ENCODE data around the gene NTN1.

The NTN1 gene

DNA sequence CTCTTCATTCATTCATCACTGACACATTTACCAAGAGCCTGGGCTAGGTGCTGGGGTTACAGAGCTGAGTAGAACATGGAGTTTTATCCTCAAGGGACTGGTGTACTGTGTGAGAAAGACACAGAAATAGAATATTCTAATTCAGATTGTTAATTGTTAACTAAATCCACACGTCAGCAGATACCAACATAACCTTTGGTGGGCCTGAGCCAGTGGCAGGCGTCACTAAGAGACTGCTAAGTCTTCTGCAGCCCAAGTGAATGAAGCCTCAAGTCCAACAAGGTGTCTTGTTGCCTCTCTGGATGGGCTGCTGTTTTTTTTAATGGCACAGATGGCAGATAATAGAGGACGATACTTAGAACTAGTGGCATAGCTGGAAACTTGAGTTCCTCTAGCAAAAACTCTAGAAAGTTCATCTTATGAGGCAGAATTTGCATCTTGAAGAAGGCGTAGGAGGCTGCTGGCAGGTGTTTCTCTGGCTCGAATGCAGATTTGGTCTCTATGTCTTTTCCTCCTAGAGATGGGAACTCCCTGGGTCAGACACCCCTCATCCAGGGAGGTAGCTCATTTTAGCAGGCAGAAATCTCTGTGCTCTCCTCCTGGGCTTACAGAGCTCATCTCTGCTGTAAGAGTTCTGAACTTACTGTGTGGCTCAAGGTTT lies 179.5 kb downstream of the NTN1 start:
- no peak for DNase-seq

GRCh38 chr17:9202532-9202931 lies 181.2 kb downstream of the NTN1 start:
- no peak for DNase-seq

DNA sequence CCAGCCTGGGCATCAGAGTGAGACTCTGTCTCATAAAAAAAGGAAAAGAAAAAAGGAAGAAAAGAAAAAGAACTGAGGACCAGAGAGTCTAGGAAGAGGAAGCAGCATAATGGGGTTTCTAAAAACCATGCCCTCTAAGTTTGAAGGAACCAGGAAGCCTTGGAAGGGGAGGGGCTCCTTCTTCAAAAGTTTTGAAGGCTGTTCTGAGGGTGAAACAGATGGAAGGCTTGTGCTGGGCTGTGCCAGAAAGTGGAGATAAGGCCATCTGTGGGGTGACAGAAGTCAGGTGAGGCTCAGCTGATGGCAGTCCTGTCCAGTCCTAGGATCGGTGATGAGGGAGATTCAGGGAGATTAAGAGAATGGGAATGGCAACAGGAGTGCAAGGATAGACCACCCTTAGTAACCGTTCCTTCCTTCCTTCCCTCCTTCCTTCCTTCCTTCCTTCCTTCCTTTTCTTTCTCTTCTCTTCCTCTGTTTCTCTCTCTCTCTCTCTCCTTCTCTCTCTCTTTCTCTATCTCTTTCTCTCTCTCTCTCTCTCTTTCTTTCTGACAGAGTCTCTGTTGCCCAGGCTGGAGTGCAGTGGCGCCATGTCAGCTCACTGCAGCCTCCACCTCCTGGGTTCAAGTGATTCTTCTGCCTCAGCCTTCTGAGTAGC lies 182.6 kb downstream of the NTN1 start:
- no peak for DNase-seq

DNA sequence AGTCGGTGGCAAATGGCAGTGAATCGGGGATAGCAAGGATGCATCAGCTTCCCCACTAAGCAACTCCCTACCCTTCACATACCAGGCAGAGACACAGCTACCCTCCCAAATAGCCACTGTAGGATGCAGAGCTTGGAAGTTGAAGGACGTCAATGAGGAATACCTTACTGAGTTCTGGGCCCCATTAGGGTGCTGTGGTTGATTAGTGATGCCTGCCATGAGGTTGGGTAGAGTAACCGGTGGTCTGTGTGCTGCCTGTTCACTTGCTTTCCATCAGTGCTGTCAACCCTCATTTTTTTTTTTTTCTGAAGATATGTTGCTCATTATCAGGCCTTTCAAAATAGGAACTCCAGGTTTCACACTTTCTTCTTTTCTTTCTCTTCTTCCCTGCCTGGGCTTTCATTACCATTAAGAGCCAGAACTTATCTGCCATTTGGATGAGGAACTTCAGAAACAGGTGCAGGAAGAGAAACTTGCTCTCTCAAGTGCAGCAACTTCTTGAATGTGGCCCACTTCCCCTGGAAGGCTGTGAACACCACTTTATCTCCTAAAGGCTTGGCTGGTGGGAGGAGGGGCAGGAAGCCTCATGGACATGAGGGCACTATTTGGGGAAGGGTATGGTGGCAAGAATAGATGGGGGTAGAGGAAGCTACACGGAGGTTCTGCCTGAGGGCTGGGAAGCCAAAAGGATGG lies 183.5 kb downstream of the NTN1 start:
- no peak for DNase-seq

- no peak for DNase-seq
These were observed 184.5 kb downstream of the NTN1 start for GRCh38 chr17:9205520-9206409.

- no peak for DNase-seq
These were observed 185.0 kb downstream of the NTN1 start for GRCh38 chr17:9206410-9206703.

- no peak for DNase-seq
These were observed 185.5 kb downstream of the NTN1 start for GRCh38 chr17:9206741-9207332.

- DNase-seq = no peak
These were observed 187.2 kb downstream of the NTN1 start for GRCh38 chr17:9208381-9209105.

DNA sequence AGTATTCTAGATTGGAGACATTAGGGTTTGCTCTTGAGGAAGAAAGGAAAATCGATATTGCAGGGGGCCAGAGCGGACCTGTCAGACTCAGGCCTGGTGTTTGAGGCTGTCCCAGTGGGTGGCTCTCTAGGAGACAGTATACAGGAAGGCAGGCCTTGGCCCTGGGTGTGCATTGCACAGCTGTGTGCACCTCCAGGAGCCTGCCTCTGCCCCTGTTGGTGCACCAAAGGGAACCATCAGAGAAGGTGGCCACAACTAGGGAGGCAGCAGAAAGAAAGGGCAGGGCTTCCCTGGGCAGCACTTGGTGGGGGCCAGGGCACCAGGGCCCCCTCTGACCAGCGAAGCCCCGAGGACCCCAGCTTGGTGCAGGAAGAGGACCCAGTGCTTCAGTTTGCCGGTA lies 188.0 kb downstream of the NTN1 start:
- DNase-seq = no peak

- no peak for DNase-seq
These were observed 188.6 kb downstream of the NTN1 start for GRCh38 chr17:9209781-9210370.

DNA sequence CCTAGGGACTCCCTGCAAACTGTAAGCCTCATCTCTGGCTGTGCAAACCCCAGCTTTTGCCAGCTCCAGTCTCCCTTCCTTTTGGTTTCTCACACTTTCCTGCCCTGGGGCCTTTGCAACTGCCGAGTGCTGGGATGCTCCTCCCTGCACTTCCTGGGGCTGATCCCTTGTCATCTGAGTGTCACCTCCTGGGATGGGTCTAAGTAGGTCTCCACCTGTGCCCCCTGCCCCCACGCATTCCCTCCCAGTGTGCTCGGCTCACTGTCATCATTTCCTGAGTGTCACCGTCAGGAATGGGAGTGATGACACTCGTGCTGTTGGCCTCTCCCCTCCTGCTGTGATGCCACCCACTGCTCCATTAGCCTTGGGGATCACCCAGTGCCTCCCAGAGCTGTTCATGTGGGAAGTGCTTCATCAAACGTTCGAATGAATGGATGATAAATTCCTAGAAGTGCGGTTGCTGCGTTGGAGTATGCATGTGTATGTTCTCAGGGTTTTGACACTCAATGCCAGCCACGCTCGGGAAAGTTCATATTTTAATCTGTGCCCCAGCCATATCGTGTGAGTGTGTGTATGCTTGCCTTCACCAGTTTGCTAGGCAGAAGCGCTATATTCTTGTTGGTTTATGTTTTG lies 189.9 kb downstream of the NTN1 start:
- DNase-seq = no peak

- no peak for DNase-seq
These were observed 191.3 kb downstream of the NTN1 start for GRCh38 chr17:9212376-9213302.

DNA sequence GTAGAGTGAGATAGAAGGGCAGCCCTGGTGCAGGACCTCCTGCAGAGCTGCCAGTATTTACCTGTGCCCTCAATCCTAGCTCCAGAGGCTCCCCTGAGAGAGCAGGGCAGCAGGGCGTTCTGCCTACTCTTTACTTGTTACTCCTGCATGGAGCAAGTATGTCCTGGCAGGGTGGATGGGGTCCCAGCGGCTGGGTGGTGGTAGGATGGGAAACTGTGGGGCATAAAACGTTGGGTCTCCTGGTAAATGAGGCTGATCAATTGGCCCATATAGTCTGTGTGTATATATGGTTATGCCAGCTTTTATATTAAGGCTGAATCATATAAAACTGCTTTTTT lies 192.0 kb downstream of the NTN1 start:
- no peak for DNase-seq

GRCh38 chr17:9215465-9215864 lies 194.2 kb downstream of the NTN1 start:
- DNase-seq = no peak

DNA sequence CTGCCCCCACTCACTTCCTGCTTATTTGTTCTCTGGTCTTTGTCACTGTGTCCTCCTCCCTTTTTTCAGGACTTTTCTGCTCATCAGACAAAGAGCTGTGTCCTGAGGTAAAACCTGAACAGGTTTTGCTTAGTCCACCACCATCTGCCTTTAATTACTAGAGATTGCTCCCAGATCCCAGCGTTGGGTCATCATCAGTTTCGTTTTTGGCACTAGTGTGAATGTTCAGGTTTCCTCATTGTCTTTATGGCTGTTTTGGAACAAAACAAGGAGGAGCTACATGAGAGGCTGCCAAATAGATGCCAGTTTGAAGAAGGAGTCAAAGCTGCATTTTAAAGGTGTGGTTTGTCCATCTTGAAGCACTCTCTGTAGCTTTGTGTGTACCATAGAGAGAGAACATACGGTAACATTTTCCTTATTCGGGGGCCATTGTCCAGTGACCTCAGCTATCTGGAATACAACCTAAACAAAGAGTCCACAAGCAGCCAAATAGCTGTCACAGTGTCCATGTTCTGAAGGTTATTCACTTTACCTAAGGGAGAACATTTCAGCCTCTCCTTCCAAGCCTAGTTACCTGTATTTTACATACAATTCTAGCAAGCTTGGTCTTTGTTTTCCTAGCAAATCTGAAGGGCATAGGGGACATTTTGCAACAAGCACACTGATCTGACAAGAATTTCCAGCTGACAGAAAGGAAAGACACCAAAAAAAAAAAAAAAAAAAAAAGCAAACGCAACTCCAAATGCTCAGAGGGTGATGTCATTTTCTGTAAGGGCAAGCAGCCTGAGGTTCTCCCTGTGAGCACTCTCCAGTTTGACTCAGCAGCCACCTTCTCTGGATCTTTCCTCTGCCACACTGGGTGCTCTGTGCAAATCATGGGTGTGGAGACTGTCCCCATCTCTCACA lies 196.1 kb downstream of the NTN1 start:
- DNase-seq = no peak

DNA sequence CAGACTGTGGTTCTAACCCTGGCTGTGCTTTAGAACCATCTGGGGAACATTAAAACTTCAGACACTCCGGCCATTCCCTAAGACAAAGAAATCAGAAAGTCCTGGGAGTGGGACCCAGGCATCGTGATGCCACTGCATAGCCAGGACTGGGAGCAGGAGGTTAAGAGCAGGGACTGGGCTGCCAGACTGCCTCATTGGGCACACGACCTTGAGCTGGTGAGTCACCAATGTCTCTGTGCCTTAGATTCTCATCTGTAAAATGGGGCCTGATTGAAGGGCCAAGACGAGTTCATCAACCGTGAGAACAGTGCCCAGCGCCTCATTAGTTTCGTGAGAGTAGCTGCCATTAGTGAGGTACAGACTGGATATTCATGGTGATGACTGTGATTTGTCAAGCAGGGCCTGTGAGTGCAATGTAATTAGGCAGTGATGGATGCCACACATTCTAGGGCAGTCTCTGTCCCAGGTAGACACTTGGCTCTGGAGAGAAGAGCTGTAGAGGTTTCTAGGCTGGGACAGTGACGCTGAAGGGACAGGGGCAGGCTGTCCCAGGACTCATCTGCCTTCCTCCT lies 196.8 kb downstream of the NTN1 start:
- DNase-seq = no peak

DNA sequence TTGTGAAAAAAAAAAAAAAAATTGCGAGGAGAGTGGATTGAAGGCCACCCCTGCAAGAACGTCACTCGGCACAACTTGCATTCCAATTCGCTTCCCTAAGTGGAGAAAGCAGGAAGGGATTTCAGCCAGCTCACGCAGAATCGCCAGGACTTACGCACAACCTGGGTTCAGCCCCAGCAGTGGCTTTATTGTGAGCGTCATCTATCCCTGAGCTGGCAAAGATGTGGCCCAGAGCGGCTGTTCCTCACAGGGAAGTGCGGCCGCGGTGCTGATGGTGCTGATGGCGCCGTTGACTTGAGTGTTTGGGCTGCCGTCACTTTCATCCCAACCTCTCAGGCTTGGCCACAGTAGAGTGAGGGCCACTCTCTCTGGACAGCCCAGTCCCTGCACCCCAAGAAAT lies 197.6 kb downstream of the NTN1 start:
- DNase-seq = no peak

- DNase-seq = no peak
These were observed 198.5 kb downstream of the NTN1 start for GRCh38 chr17:9219631-9220397.

Measured in activated naive CD4-positive, alpha-beta T cell (primary cell).